Neuronal stem cell (in vitro differentiated cells): ENCODE results near the gene LPCAT1.

Source experiments
- DNase-seq: peaks from one replicate; pipeline ENCODE4 v3.0.0-alpha.2; 2013; ENCODE audit warnings: low spot score
- H2AFZ ChIP-seq: one replicate; pipeline ENCODE4 v1.6.1; 2013; ENCODE audit warnings: mild to moderate bottlenecking, low read length, inconsistent platforms
- H2AK5ac ChIP-seq: 2 replicates; pipeline ENCODE4 v1.6.1; 2013; ENCODE audit warnings: low read depth, mild to moderate bottlenecking, inconsistent platforms, low read length, moderate library complexity, mixed read lengths
- H2BK120ac ChIP-seq: 2 replicates; pipeline ENCODE4 v1.6.1; 2013; ENCODE audit warnings: low read depth, mild to moderate bottlenecking, inconsistent platforms, low read length, moderate library complexity, mixed read lengths
- H2BK12ac ChIP-seq: one replicate; pipeline ENCODE4 v1.6.1; 2013; ENCODE audit warnings: low read length, inconsistent platforms
- H2BK15ac ChIP-seq: 2 replicates; pipeline ENCODE4 v1.6.1; 2013; ENCODE audit warnings: mild to moderate bottlenecking, low read length, inconsistent platforms, mixed read lengths
- H2BK5ac ChIP-seq: one replicate; pipeline ENCODE4 v1.6.1; 2013; ENCODE audit warnings: inconsistent platforms, mild to moderate bottlenecking, low read length, moderate library complexity
- H3K14ac ChIP-seq: one replicate; pipeline ENCODE4 v1.6.1; 2013; ENCODE audit warnings: low read length, inconsistent platforms
- H3K18ac ChIP-seq: 2 replicates; pipeline ENCODE4 v1.6.1; 2013; ENCODE audit warnings: low read length, inconsistent platforms
- H3K23ac ChIP-seq: 2 replicates; pipeline ENCODE4 v1.6.1; 2013; ENCODE audit warnings: low read depth, mild to moderate bottlenecking, mixed read lengths, low read length, inconsistent platforms; ENCODE audit not compliant: poor library complexity
- H3K27ac ChIP-seq: replicated peaks from 3 replicates; pipeline ENCODE4 v1.5.1; 2013; ENCODE audit warnings: low read length, inconsistent platforms
- H3K27me3 ChIP-seq, 3 experiments: 2 replicates each; pipeline ENCODE4 v1.6.1; 2013; ENCODE audit warnings: low read length in 3 of 3, mild to moderate bottlenecking in 2 of 3, inconsistent platforms in 1 of 3, low read depth in 1 of 3, mixed read lengths in 1 of 3, moderate library complexity in 1 of 3; ENCODE audit not compliant: control insufficient read depth in 3 of 3, insufficient read depth in 3 of 3
- H3K36me3 ChIP-seq, 2 donors: replicated peaks in 1 of 2; 2 replicates each; pipeline ENCODE4 v1.6.1; 2013; ENCODE audit warnings: low read length in 2 of 2; ENCODE audit not compliant: control insufficient read depth in 2 of 2, insufficient read depth in 2 of 2
- H3K4ac ChIP-seq: 2 replicates; pipeline ENCODE4 v1.6.1; 2013; ENCODE audit warnings: inconsistent platforms, mild to moderate bottlenecking, low read length, moderate library complexity
- H3K4me1 ChIP-seq, 2 donors: 1 replicate in 1 of 2; 2 replicates in 1 of 2; pipeline ENCODE4 v1.6.1; 2013; ENCODE audit warnings: low read length in 2 of 2, low read depth in 1 of 2; ENCODE audit not compliant: control insufficient read depth in 2 of 2, insufficient read depth in 1 of 2
- H3K4me2 ChIP-seq: one replicate; pipeline ENCODE4 v1.6.1; 2013; ENCODE audit warnings: mild to moderate bottlenecking, low read length, inconsistent platforms; ENCODE audit not compliant: insufficient read depth, poor library complexity, severe bottlenecking
- H3K4me3 ChIP-seq, 2 donors: 2 replicates each; pipeline ENCODE4 v1.5.1; 2013; ENCODE audit warnings: low read length in 2 of 2, mild to moderate bottlenecking in 2 of 2, inconsistent platforms in 1 of 2, moderate library complexity in 1 of 2
- H3K79me1 ChIP-seq: one replicate; pipeline ENCODE4 v1.6.1; 2013; ENCODE audit warnings: low read depth, mild to moderate bottlenecking, inconsistent platforms, low read length, moderate library complexity
- H3K9ac ChIP-seq: one replicate; pipeline ENCODE4 v1.6.1; 2013; ENCODE audit warnings: mild to moderate bottlenecking, low read depth, low read length, inconsistent platforms; ENCODE audit not compliant: poor library complexity
- H3K9me3 ChIP-seq, 2 donors: replicated peaks in 1 of 2; 2 replicates each; pipeline versions ENCODE3 to v1.6.1; 2013; ENCODE audit warnings: low read length in 2 of 2, mild to moderate bottlenecking in 2 of 2, inconsistent platforms in 1 of 2, low read depth in 1 of 2, mixed read lengths in 1 of 2, moderate library complexity in 1 of 2; ENCODE audit not compliant: control insufficient read depth in 2 of 2, insufficient read depth in 1 of 2
- H4K8ac ChIP-seq: one replicate; pipeline ENCODE4 v1.6.1; 2013; ENCODE audit warnings: low read depth, mild to moderate bottlenecking, inconsistent platforms, low read length, moderate library complexity
- H4K91ac ChIP-seq: one replicate; pipeline ENCODE4 v1.6.1; 2013; ENCODE audit warnings: low read length, low read depth, mild to moderate bottlenecking, inconsistent platforms; ENCODE audit not compliant: poor library complexity
- WGBS, 2 donors: extraction: QIAGEN DNeasy Blood & Tissue Kit; methylation state at CpG; one replicate each; pipeline ENCODE4 v1.1.7; 2013; ENCODE audit warnings: missing lambda C conversion rate in 2 of 2, mixed read lengths in 1 of 2; ENCODE audit not compliant: insufficient read length in 2 of 2, insufficient replicate concordance in 1 of 2; ENCODE audit errors: extremely low coverage in 2 of 2; 5-methylcytosine and 5-hydroxymethylcytosine counted together

Gene LPCAT1

GRCh38 chr5:1418238-1418920 lies 105.4 kb downstream of the LPCAT1 start:
- DNase-seq, result no peak
- H3K4ac ChIP-seq, result no peak overlapping the region
- no peaks in the 10 kb centered on the region for H3K4me1 ChIP-seq
- H3K9me3 ChIP-seq, result peaks cover 0 to 4% of the 10 kb centered on the region in 2 donors
- 100% methylated on average over 2 of the region's 2 CpGs; no CpG with 5 or more reads in 1 of the 2 donors for WGBS, 2 donors
- H3K18ac ChIP-seq, result no peak overlapping the region
- H4K8ac ChIP-seq, result peak overlapping the region; percentile 6
- no peak overlapping the region for H3K27ac ChIP-seq
- peak overlapping the region; percentile 65 for H3K23ac ChIP-seq
- H4K91ac ChIP-seq, result no peak overlapping the region
- no peak overlapping the region for H3K4me3 ChIP-seq
- no peaks in the 10 kb centered on the region for H3K79me1 ChIP-seq
- H2AFZ ChIP-seq, result no peak overlapping the region
- H3K27me3 ChIP-seq, result peaks cover 0 to 11% (median 0%) of the 10 kb centered on the region in 3 experiments
- no peak overlapping the region for H2BK15ac ChIP-seq
- H2BK12ac ChIP-seq, result peak overlapping the region; percentile 88
- H2BK120ac ChIP-seq, result no peak overlapping the region
- H2BK5ac ChIP-seq, result no peak overlapping the region
- no peaks in the 10 kb centered on the region for H3K36me3 ChIP-seq
- peak overlapping the region; percentile 30 for H3K9ac ChIP-seq
- H3K4me2 ChIP-seq, result no peak overlapping the region
- no peak overlapping the region for H2AK5ac ChIP-seq
- no peak overlapping the region for H3K14ac ChIP-seq

DNA sequence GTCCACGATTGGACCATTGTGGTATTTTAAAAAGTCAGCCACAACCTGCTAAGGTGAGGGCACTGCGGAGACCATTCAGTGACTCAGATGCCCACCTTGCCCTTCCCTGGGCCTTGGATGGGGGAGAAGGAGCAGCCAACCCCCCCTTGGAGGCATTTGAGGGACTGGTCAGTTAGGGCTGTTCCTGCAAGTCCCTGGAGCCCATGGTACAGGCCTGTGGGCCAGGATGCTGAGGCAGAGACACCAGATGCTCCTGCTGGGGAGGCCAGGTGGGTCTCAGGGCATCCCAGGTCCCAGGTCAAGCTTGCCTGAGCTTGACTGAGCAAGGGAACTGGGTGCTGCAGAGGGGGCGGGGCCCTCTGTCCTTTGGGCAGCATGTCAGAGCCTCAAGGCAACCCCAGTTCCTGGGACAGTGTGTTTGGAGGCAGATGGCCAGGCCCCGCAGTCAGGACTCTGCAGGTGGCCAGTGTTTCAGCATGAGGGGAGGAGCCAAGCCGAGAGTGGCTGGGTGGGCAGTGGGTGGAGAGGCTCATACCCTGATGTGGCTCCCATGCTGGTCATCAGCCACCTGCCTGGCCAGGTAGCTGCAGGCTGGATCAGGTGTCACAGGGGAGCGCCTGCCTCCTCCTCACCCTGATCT lies 106.1 kb downstream of the LPCAT1 start:
- Histone ChIP-seq H4K8ac (no peak overlapping the region), H4K91ac (no peak overlapping the region), H2BK120ac (no peak overlapping the region), H3K4me2 (no peak overlapping the region), H3K4me1 (no peaks in the 10 kb centered on the region), H3K9ac (no peak overlapping the region), H3K18ac (no peak overlapping the region), H3K36me3 (no peaks in the 10 kb centered on the region), H2BK12ac (peak overlapping the region; percentile 88), H3K9me3 (peaks cover 0 to 4% of the 10 kb centered on the region in 2 donors), H2AFZ (no peak overlapping the region), H2AK5ac (peak overlapping the region; percentile 18), H2BK5ac (no peak overlapping the region), H3K4me3 (no peak overlapping the region), H3K23ac (peak overlapping the region; percentile 65), H2BK15ac (no peak overlapping the region), H3K27me3 (peaks cover 0 to 15% (median 0%) of the 10 kb centered on the region in 3 experiments), H3K4ac (no peak overlapping the region), H3K27ac (no peak overlapping the region), H3K79me1 (no peaks in the 10 kb centered on the region), H3K14ac (no peak overlapping the region)
- no peak for DNase-seq
- no CpG with 5 or more reads among the region's 6 CpGs for WGBS, 2 donors

- H3K27ac ChIP-seq, result no peak overlapping the region
- H2BK15ac ChIP-seq, result no peak overlapping the region
- no peak overlapping the region for H2BK12ac ChIP-seq
- no peak overlapping the region for H2BK120ac ChIP-seq
- no peak overlapping the region for H2AFZ ChIP-seq
- no peak overlapping the region for H3K4ac ChIP-seq
- H3K4me3 ChIP-seq, result peak overlapping the region in 1 of 2 donors; percentile 39
- H3K4me2 ChIP-seq, result no peak overlapping the region
- no peaks in the 10 kb centered on the region for H3K4me1 ChIP-seq
- no peak overlapping the region for H4K91ac ChIP-seq
- peak overlapping the region; percentile 56 for H3K23ac ChIP-seq
- peaks cover 0 to 4% of the 10 kb centered on the region in 2 donors for H3K9me3 ChIP-seq
- no peak overlapping the region for H3K18ac ChIP-seq
- H4K8ac ChIP-seq, result no peak overlapping the region
- H3K14ac ChIP-seq, result no peak overlapping the region
- no peak for DNase-seq
- no CpG with 5 or more reads among the region's 12 CpGs for WGBS, 2 donors
- no peak overlapping the region for H2AK5ac ChIP-seq
- no peak overlapping the region for H2BK5ac ChIP-seq
- H3K9ac ChIP-seq, result peak overlapping the region; percentile 9
- peaks cover 0 to 22% (median 0%) of the 10 kb centered on the region in 3 experiments for H3K27me3 ChIP-seq
- no peaks in the 10 kb centered on the region for H3K36me3 ChIP-seq
- H3K79me1 ChIP-seq, result no peaks in the 10 kb centered on the region
Observed at GRCh38 chr5:1416856-1417469, 106.8 kb downstream of the LPCAT1 start.
